Common myeloid progenitor, CD34-positive (primary cell): ENCODE data around the gene PABPN1.

Experiments
- CTCF ChIA-PET: fragments of 350-600 bp; sonication (Branson Sonifier 250); formaldehyde crosslinking; loops from one replicate; lab custom pipeline; 2021; ENCODE audit warnings: antibody characterized with exemption; lab: Charles Lee
- POLR2A ChIA-PET: fragments of 350-600 bp; sonication (Branson Sonifier 250); formaldehyde crosslinking; loops from one replicate; lab custom pipeline; 2021; ENCODE audit warnings: antibody characterized with exemption; lab: Charles Lee
- DNase-seq, 3 donors: peaks; one replicate each; pipeline versions ENCODE4 v3.0.0 to v3.0.0-alpha.2; 2013
- H3K27ac ChIP-seq, 2 experiments: 1 replicate in 1 of 2; 2 replicates in 1 of 2; pipeline ENCODE4 v1.7.0; 2013; ENCODE audit warnings: inconsistent platforms in 2 of 2, low read length in 2 of 2, mild to moderate bottlenecking in 2 of 2, low read depth in 1 of 2, moderate library complexity in 1 of 2; ENCODE audit not compliant: severe bottlenecking in 2 of 2, insufficient read depth in 1 of 2, poor library complexity in 1 of 2
- H3K27me3 ChIP-seq, 5 experiments: replicated peaks in 2 of 5; 1 replicate in 3 of 5; 2 replicates in 2 of 5; pipeline versions ENCODE4 v1.6.1 to v1.7.0; 2013; ENCODE audit warnings: low read length in 4 of 5, mild to moderate bottlenecking in 2 of 5, moderate library complexity in 2 of 5, inconsistent platforms in 1 of 5; ENCODE audit not compliant: insufficient read depth in 5 of 5, control insufficient read depth in 4 of 5
- H3K36me3 ChIP-seq, 4 experiments: 1 replicate in 2 of 4; 2 replicates in 2 of 4; pipeline versions ENCODE4 v1.6.1 to v1.7.0; 2013; ENCODE audit warnings: low read length in 3 of 4, control low read depth in 1 of 4, mild to moderate bottlenecking in 1 of 4; ENCODE audit not compliant: control insufficient read depth in 4 of 4, insufficient read depth in 4 of 4
- H3K4me1 ChIP-seq, 4 experiments: 1 replicate in 3 of 4; 2 replicates in 1 of 4; pipeline versions ENCODE4 v1.6.1 to v1.7.1; 2013; ENCODE audit warnings: low read length in 3 of 4, mild to moderate bottlenecking in 3 of 4, control low read depth in 1 of 4, inconsistent platforms in 1 of 4, moderate library complexity in 1 of 4; ENCODE audit not compliant: control insufficient read depth in 4 of 4, insufficient read depth in 4 of 4; ENCODE audit errors: control extremely low read depth in 1 of 4
- H3K4me3 ChIP-seq, 7 experiments: 1 replicate in 4 of 7; 2 replicates in 3 of 7; pipeline versions ENCODE4 v1.5.1 to v1.7.0; 2013; ENCODE audit warnings: mild to moderate bottlenecking in 7 of 7, low read length in 6 of 7, moderate library complexity in 6 of 7, inconsistent platforms in 2 of 7, low read depth in 2 of 7, control low read depth in 1 of 7; ENCODE audit not compliant: insufficient read depth in 4 of 7, control insufficient read depth in 1 of 7; ENCODE audit errors: extremely low read depth in 1 of 7
- H3K9me3 ChIP-seq, 5 experiments: 1 replicate in 4 of 5; 2 replicates in 1 of 5; pipeline versions ENCODE4 v1.6.1 to v1.7.1; 2013; ENCODE audit warnings: low read length in 4 of 5, mild to moderate bottlenecking in 2 of 5, inconsistent platforms in 1 of 5, low read depth in 1 of 5, moderate library complexity in 1 of 5; ENCODE audit not compliant: control insufficient read depth in 4 of 5, insufficient read depth in 2 of 5; ENCODE audit errors: control extremely low read depth in 1 of 5
- WGBS: methylation state at CpG from one replicate; pipeline ENCODE4 v1.1.5; 2013; ENCODE audit not compliant: insufficient coverage; 5-methylcytosine and 5-hydroxymethylcytosine counted together

The PABPN1 gene

DNA sequence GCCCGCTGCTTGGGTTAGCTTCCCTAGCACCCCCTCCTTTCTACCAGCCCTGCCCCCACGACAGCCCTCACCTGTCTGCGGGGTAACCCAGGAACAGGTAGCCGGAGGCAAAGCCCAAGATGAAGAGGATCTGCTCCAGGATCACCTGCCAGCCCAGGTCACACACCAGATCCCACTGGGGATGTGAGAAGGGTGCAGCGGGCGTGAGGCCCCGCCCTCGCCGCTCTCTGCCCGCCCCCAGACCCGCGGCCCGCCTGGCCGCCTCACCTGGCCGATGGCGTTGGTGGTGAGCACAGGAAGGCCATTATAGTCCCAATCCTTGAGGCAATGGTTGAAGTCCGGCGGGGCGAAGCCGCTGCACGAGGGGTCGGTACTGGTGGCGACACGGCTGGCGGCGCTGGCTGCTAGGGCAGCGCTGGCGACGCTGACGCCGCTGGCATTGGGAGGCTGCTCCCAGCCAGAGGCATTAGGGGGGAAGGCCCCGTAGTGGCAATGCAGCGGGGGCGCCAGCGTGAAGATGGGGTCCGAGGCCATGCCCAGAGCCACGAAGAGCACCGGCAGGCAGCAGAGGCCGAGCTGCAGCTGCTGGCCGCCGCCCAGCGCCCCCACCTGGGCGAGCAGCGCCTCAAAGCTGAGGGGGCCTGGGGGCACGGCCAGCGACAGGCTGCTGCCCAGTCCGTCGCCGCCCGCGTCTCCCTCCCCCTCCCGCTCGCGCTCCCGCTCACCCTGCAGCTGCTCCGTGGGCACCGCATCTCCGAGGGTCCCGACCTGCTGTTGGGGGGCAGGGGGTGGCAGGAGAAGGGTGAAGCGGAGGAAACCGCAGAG, 30.6 kb downstream of the PABPN1 start:
- peak overlapping the region; percentile 45 to 85 (median 60) for H3K4me3 ChIP-seq
- H3K36me3 ChIP-seq = no peaks in the 10 kb centered on the region
- H3K9me3 ChIP-seq = no peaks in the 10 kb centered on the region
- peaks cover 0 to 16% (median 11%) of the 10 kb centered on the region in 4 experiments for H3K4me1 ChIP-seq
- CTCF ChIA-PET = interaction anchor here (0.5 to 3.0 kb wide), 4 partner anchors 18 to 753 kb away, joined by 3 to 27 read pairs (median 8); no protein-coding TSS in a partner anchor
- POLR2A ChIA-PET = interaction anchor here (0.5 to 1.4 kb wide), 4 partner anchors 10 to 1883 kb away, joined by 3 read pairs; partner anchors contain the start of genes NGDN and PABPN1
- no peak for DNase-seq
- no peak overlapping the region for H3K27ac ChIP-seq
- 13% methylated on average over 47 of the region's 61 CpGs for WGBS
- peaks cover 0 to 45% (median 14%) of the 10 kb centered on the region in 5 experiments for H3K27me3 ChIP-seq

- peak; percentile 79 to 86 (median 83) for DNase-seq
- peaks cover 0 to 47% (median 14%) of the 10 kb centered on the region in 5 experiments for H3K27me3 ChIP-seq
These were observed 31.5 kb downstream of the PABPN1 start, which contains the start of gene SLC22A17 for GRCh38 chr14:23352506-23353432. Gene SLC22A17, minus strand, starts transcription at chr14:23352887.

GRCh38 chr14:23353433-23353780, 32.1 kb downstream of the PABPN1 start:
- H3K4me1 ChIP-seq = peaks cover 0 to 16% (median 11%) of the 10 kb centered on the region in 4 experiments
- no peaks in the 10 kb centered on the region for H3K9me3 ChIP-seq
- WGBS = 87% methylated on average over 4 of the region's 5 CpGs
- CTCF ChIA-PET = interaction anchor here (0.7 to 3.0 kb wide), 7 partner anchors 16 to 122 kb away, joined by 3 to 27 read pairs (median 5); partner anchors contain the start of gene CMTM5
- H3K4me3 ChIP-seq = peak overlapping the region in 1 of 7 experiments; percentile 85
- H3K27ac ChIP-seq = no peak overlapping the region
- no peaks in the 10 kb centered on the region for H3K36me3 ChIP-seq
- POLR2A ChIA-PET = interaction anchor here (1.4 kb wide), 1 partner anchor 116 kb away, joined by 3 read pairs; the partner anchor contains the start of gene NGDN
- H3K27me3 ChIP-seq = peaks cover 0 to 48% (median 14%) of the 10 kb centered on the region in 5 experiments
- DNase-seq = no peak

More at GRCh38 chr14:23352506-23353432, 31.5 kb downstream of the PABPN1 start, which contains the start of gene SLC22A17:
- ChIA-PET CTCF (interaction anchor here (0.7 to 3.0 kb wide), 7 partner anchors 17 to 123 kb away, joined by 3 to 27 read pairs (median 5); partner anchors contain the start of gene CMTM5), POLR2A (interaction anchor here (0.5 to 1.4 kb wide), 3 partner anchors 11 to 117 kb away, joined by 3 read pairs; partner anchors contain the start of genes NGDN and PABPN1)
- H3K4me3 ChIP-seq = peak within 1 kb of the TSS; percentile 45 to 85 (median 60)
- 1% methylated on average over 36 of the region's 42 CpGs for WGBS
- no peak within 1 kb of the TSS for H3K27ac ChIP-seq
- peaks cover 0 to 16% (median 11%) of the 10 kb centered on the region in 4 experiments for H3K4me1 ChIP-seq
- no peaks in the 10 kb centered on the region for H3K36me3 ChIP-seq
- no peaks in the 10 kb centered on the region for H3K9me3 ChIP-seq

- WGBS = 100% methylated on average over 2 of the region's 6 CpGs
- H3K36me3 ChIP-seq = no peaks in the 10 kb centered on the region
- H3K27ac ChIP-seq = no peak overlapping the region
- no peaks in the 10 kb centered on the region for H3K9me3 ChIP-seq
- H3K4me3 ChIP-seq = no peak overlapping the region
- H3K27me3 ChIP-seq = peaks cover 0 to 49% (median 14%) of the 10 kb centered on the region in 5 experiments
- ChIA-PET CTCF (interaction anchor here (0.9 to 2.4 kb wide), 2 partner anchors 10 to 20 kb away, joined by 4 to 5 read pairs; no protein-coding TSS in a partner anchor), POLR2A (interaction anchor here (1.3 kb wide), 1 partner anchor 28 kb away, joined by 3 read pairs; no protein-coding TSS in a partner anchor)
- DNase-seq = no peak
- peaks cover 0 to 16% (median 11%) of the 10 kb centered on the region in 4 experiments for H3K4me1 ChIP-seq
These were observed 33.7 kb downstream of the PABPN1 start for GRCh38 chr14:23354990-23355389.

GRCh38 chr14:23355871-23356435, 34.7 kb downstream of the PABPN1 start:
- DNase-seq = no peak
- Histone ChIP-seq H3K36me3 (no peaks in the 10 kb centered on the region), H3K27ac (no peak overlapping the region), H3K4me1 (peaks cover 0 to 16% (median 11%) of the 10 kb centered on the region in 4 experiments), H3K27me3 (peaks cover 0 to 42% (median 14%) of the 10 kb centered on the region in 5 experiments), H3K4me3 (no peak overlapping the region), H3K9me3 (no peaks in the 10 kb centered on the region)
- CTCF ChIA-PET = interaction anchor here (1.1 to 2.4 kb wide), 2 partner anchors 11 to 26 kb away, joined by 3 to 5 read pairs; no protein-coding TSS in a partner anchor
- WGBS = 97% methylated on average over 3 of the region's 6 CpGs
- POLR2A ChIA-PET = no interaction called here

GRCh38 chr14:23356662-23357061, 35.4 kb downstream of the PABPN1 start:
- Histone ChIP-seq H3K4me1 (peaks cover 0 to 14% (median 10%) of the 10 kb centered on the region in 4 experiments), H3K27ac (no peak overlapping the region), H3K27me3 (peaks cover 0 to 36% (median 12%) of the 10 kb centered on the region in 5 experiments), H3K9me3 (no peaks in the 10 kb centered on the region), H3K4me3 (no peak overlapping the region), H3K36me3 (no peaks in the 10 kb centered on the region)
- ChIA-PET CTCF (interaction anchor here (0.9 to 2.4 kb wide), 5 partner anchors 11 to 30 kb away, joined by 3 to 5 read pairs (median 3); no protein-coding TSS in a partner anchor), POLR2A (no interaction called here)
- WGBS = 92% methylated on average over 4 of the region's 4 CpGs
- DNase-seq = no peak
